Neural cell (in vitro differentiated cells): Measurements from ENCODE around the gene TIMM44. TPM values are rescaled to one million over a fixed set of nuclear protein-coding genes. Genes with fewer than 3 reads are reported as not detected.

Experiments
- H2AFZ ChIP-seq: fragments of 200-600, 300-800 bp; sonication (generic), shearing (Covaris generic); 2 replicates; pipeline ENCODE4 v1.6.0; 2014; ENCODE audit warnings: low read depth, mild to moderate bottlenecking, antibody characterized with exemption, low read length, moderate library complexity
- H3F3A ChIP-seq: fragments of 200-600 bp; shearing (Covaris generic); 2 replicates; pipeline ENCODE4 v1.6.1; 2016; ENCODE audit warnings: mild to moderate bottlenecking, moderate library complexity, mixed read lengths, antibody characterized with exemption, low read length; ENCODE audit not compliant: insufficient read depth, poor library complexity, severe bottlenecking
- H3K27ac ChIP-seq: fragments of 200-600, 300-800 bp; sonication (generic), shearing (Covaris generic); 2 replicates; pipeline ENCODE4 v1.5.1; 2014; ENCODE audit warnings: mild to moderate bottlenecking, low read length, moderate library complexity
- H3K27me3 ChIP-seq: fragments of 300-800, 200-600 bp; sonication (generic), shearing (Covaris generic); 2 replicates; pipeline ENCODE4 v1.6.0; 2014; ENCODE audit warnings: mild to moderate bottlenecking, low read depth, low read length, moderate library complexity; ENCODE audit not compliant: insufficient read depth
- H3K36me3 ChIP-seq: fragments of 300-800, 200-600 bp; sonication (generic), shearing (Covaris generic); 2 replicates; pipeline ENCODE4 v1.5.1; 2014; ENCODE audit warnings: mild to moderate bottlenecking, antibody characterized with exemption, low read length, moderate library complexity; ENCODE audit not compliant: insufficient read depth
- H3K4me2 ChIP-seq: fragments of 300-800, 200-600 bp; sonication (generic), shearing (Covaris generic); 2 replicates; pipeline ENCODE4 v1.6.0; 2014; ENCODE audit warnings: mild to moderate bottlenecking, low read length
- H3K4me3 ChIP-seq: fragments of 300-800, 200-600 bp; sonication (generic), shearing (Covaris generic); 2 replicates; pipeline ENCODE4 v1.5.1; 2014; ENCODE audit warnings: mild to moderate bottlenecking, low read length, moderate library complexity
- H3K79me2 ChIP-seq: fragments of 200-600 bp; shearing (Covaris generic); replicated peaks from 2 replicates; pipeline ENCODE4 v1.6.0; 2014; ENCODE audit warnings: mild to moderate bottlenecking, low read length, moderate library complexity; ENCODE audit not compliant: insufficient read depth
- H3K9ac ChIP-seq: fragments of 300-800, 200-600 bp; sonication (generic), shearing (Covaris generic); 2 replicates; pipeline ENCODE4 v1.6.1; 2016; ENCODE audit warnings: mild to moderate bottlenecking, low read length, mixed read lengths
- H3K9me2 ChIP-seq: fragments of 200-600 bp; shearing (Covaris generic); 2 replicates; pipeline ENCODE4 v1.6.1; 2016; ENCODE audit warnings: mild to moderate bottlenecking, low read length, mixed read lengths; ENCODE audit not compliant: insufficient read depth
- H3K9me3 ChIP-seq: fragments of 200-600, 300-800 bp; sonication (generic), shearing (Covaris generic); 2 replicates; pipeline ENCODE4 v1.6.1; 2016; ENCODE audit warnings: mild to moderate bottlenecking, mixed run types, low read length, moderate library complexity, mixed read lengths
- H4K20me1 ChIP-seq: fragments of 200-600 bp; shearing (Covaris generic); 2 replicates; pipeline ENCODE4 v1.6.1; 2016; ENCODE audit warnings: mild to moderate bottlenecking, mixed run types; ENCODE audit not compliant: insufficient read depth
- EZH2 ChIP-seq: fragments of 200-600, 300-800 bp; shearing (Covaris generic), sonication (generic); IDR thresholded peaks from 2 replicates; pipeline ENCODE4 v1.6.1; 2014; ENCODE audit warnings: antibody characterized with exemption, low read length, borderline replicate concordance, mild to moderate bottlenecking; ENCODE audit not compliant: insufficient read depth, poor library complexity, severe bottlenecking
- MXI1 ChIP-seq: fragments of 450-650 bp; conservative IDR thresholded peaks from 2 replicates; pipeline ENCODE4 v1.6.1; 2014; ENCODE audit warnings: antibody characterized with exemption, mild to moderate bottlenecking; ENCODE audit not compliant: poor library complexity, severe bottlenecking
- POLR2AphosphoS5 ChIP-seq: IDR thresholded peaks from 2 replicates; pipeline ENCODE4 v1.6.1; 2012
- RAD21 ChIP-seq: fragments of 450-650 bp; conservative IDR thresholded peaks from 2 replicates; pipeline ENCODE4 v1.6.1; 2014; ENCODE audit warnings: antibody characterized with exemption, mild to moderate bottlenecking, moderate library complexity
- SMC3 ChIP-seq: fragments of 450-650 bp; conservative IDR thresholded peaks from 2 replicates; pipeline ENCODE4 v1.6.1; 2014; ENCODE audit warnings: antibody characterized with exemption, mild to moderate bottlenecking, moderate library complexity; ENCODE audit not compliant: poor library complexity
- TAF1 ChIP-seq: IDR thresholded peaks from 2 replicates; pipeline ENCODE4 v1.6.1; 2012; ENCODE audit warnings: low read depth
- polyA plus RNA-seq: library from polyadenylated mRNA; depleted of rRNA; stranded (reverse); fragments of >200 nt; gene quantifications from 2 replicates; pipeline ENCODE4 v1.2.3, GENCODE V29; 2014
- TF ChIP-seq, protein P1 (sequence below): fragments of 450-650 bp; IDR thresholded peaks from 2 replicates; pipeline ENCODE4 v1.5.1; 2014; ENCODE audit warnings: antibody characterized with exemption, mild to moderate bottlenecking, moderate library complexity; ENCODE audit not compliant: poor library complexity, severe bottlenecking
- TF ChIP-seq, protein P2 (sequence below): IDR thresholded peaks from 2 replicates; pipeline ENCODE4 v1.6.1; 2012; ENCODE audit warnings: borderline replicate concordance

The TIMM44 gene
- polyA plus RNA-seq, 1 donor from 2014 or later = 48.3 TPM

- H3K79me2 ChIP-seq = no peaks in the 10 kb centered on the region
- no peaks in the 10 kb centered on the region for H4K20me1 ChIP-seq
- H3K27ac ChIP-seq = no peak overlapping the region
- H3K27me3 ChIP-seq = peaks cover 49% of the 10 kb centered on the region
- H3K9me2 ChIP-seq = no peaks in the 10 kb centered on the region
- TF ChIP-seq MXI1 = no peak
- TF ChIP-seq EZH2 = peak; percentile 29
- TF ChIP-seq POLR2AphosphoS5 = no peak
- TF ChIP-seq, protein P1, sequence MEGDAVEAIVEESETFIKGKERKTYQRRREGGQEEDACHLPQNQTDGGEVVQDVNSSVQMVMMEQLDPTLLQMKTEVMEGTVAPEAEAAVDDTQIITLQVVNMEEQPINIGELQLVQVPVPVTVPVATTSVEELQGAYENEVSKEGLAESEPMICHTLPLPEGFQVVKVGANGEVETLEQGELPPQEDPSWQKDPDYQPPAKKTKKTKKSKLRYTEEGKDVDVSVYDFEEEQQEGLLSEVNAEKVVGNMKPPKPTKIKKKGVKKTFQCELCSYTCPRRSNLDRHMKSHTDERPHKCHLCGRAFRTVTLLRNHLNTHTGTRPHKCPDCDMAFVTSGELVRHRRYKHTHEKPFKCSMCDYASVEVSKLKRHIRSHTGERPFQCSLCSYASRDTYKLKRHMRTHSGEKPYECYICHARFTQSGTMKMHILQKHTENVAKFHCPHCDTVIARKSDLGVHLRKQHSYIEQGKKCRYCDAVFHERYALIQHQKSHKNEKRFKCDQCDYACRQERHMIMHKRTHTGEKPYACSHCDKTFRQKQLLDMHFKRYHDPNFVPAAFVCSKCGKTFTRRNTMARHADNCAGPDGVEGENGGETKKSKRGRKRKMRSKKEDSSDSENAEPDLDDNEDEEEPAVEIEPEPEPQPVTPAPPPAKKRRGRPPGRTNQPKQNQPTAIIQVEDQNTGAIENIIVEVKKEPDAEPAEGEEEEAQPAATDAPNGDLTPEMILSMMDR = peak; percentile 60
- no peaks in the 10 kb centered on the region for H3K9me3 ChIP-seq
- peak overlapping the region; percentile 5 for H3K9ac ChIP-seq
- no peaks in the 10 kb centered on the region for H3K36me3 ChIP-seq
- peak overlapping the region; percentile 48 for H3K4me3 ChIP-seq
- no peak overlapping the region for H3K4me2 ChIP-seq
- H2AFZ ChIP-seq = no peak overlapping the region
- H3F3A ChIP-seq = no peaks in the 10 kb centered on the region
Measured at GRCh38 chr19:7917267-7918061, 26.0 kb downstream of the TIMM44 start.

GRCh38 chr19:7916955-7917266 is 26.6 kb downstream of the TIMM44 start:
- TF ChIP-seq, protein P2, sequence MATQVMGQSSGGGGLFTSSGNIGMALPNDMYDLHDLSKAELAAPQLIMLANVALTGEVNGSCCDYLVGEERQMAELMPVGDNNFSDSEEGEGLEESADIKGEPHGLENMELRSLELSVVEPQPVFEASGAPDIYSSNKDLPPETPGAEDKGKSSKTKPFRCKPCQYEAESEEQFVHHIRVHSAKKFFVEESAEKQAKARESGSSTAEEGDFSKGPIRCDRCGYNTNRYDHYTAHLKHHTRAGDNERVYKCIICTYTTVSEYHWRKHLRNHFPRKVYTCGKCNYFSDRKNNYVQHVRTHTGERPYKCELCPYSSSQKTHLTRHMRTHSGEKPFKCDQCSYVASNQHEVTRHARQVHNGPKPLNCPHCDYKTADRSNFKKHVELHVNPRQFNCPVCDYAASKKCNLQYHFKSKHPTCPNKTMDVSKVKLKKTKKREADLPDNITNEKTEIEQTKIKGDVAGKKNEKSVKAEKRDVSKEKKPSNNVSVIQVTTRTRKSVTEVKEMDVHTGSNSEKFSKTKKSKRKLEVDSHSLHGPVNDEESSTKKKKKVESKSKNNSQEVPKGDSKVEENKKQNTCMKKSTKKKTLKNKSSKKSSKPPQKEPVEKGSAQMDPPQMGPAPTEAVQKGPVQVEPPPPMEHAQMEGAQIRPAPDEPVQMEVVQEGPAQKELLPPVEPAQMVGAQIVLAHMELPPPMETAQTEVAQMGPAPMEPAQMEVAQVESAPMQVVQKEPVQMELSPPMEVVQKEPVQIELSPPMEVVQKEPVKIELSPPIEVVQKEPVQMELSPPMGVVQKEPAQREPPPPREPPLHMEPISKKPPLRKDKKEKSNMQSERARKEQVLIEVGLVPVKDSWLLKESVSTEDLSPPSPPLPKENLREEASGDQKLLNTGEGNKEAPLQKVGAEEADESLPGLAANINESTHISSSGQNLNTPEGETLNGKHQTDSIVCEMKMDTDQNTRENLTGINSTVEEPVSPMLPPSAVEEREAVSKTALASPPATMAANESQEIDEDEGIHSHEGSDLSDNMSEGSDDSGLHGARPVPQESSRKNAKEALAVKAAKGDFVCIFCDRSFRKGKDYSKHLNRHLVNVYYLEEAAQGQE = no peak
- TF ChIP-seq SMC3 (no peak), MXI1 (no peak), POLR2AphosphoS5 (no peak), RAD21 (no peak), EZH2 (peak; percentile 33), TAF1 (no peak)
- TF ChIP-seq, protein P1 = no peak
- Histone ChIP-seq H3K9me3 (no peaks in the 10 kb centered on the region), H3K27ac (no peak overlapping the region), H3K27me3 (peaks cover 49% of the 10 kb centered on the region), H3K4me2 (no peak overlapping the region), H3K79me2 (no peaks in the 10 kb centered on the region), H2AFZ (no peak overlapping the region), H3K9ac (no peak overlapping the region), H4K20me1 (no peaks in the 10 kb centered on the region), H3F3A (no peaks in the 10 kb centered on the region), H3K36me3 (no peaks in the 10 kb centered on the region), H3K4me3 (no peak overlapping the region), H3K9me2 (no peaks in the 10 kb centered on the region)
